Ishikawa (cell line): ENCODE data around the gene RECQL5.

ENCODE experiments used
- EP300 ChIP-seq: IDR thresholded peaks from 2 replicates; pipeline ENCODE4 v1.6.1; 2012; ENCODE audit warnings: borderline replicate concordance
- MAX ChIP-seq: IDR thresholded peaks from 2 replicates; pipeline ENCODE4 v1.6.1; 2012
- NFIC ChIP-seq: IDR thresholded peaks from 2 replicates; pipeline ENCODE4 v1.6.1; 2012
- RAD21 ChIP-seq: IDR thresholded peaks from 2 replicates; pipeline ENCODE4 v1.6.1; 2012; ENCODE audit warnings: low read depth
- TAF1 ChIP-seq: IDR thresholded peaks from 2 replicates; pipeline ENCODE4 v1.6.1; 2012; ENCODE audit warnings: low read depth, mild to moderate bottlenecking
- TCF12 ChIP-seq: IDR thresholded peaks from 2 replicates; pipeline ENCODE4 v1.6.1; 2012; ENCODE audit warnings: low read depth
- TEAD4 ChIP-seq: IDR thresholded peaks from 2 replicates; pipeline ENCODE4 v1.6.1; 2012
- USF1 ChIP-seq: IDR thresholded peaks from 2 replicates; pipeline ENCODE4 v1.6.1; 2012
- YY1 ChIP-seq: IDR thresholded peaks from 2 replicates; pipeline ENCODE4 v1.6.1; 2012; ENCODE audit warnings: low read depth
- TF ChIP-seq, protein P1 (sequence below): IDR thresholded peaks from 2 replicates; pipeline ENCODE4 v1.6.1; 2012; ENCODE audit warnings: low read depth, mild to moderate bottlenecking

GRCh38 chr17:75695830-75696271, 28.9 kb upstream of the RECQL5 start:
- TF ChIP-seq YY1 (no peak), TAF1 (no peak), RAD21 (no peak), TEAD4 (no peak), USF1 (no peak), MAX (no peak), NFIC (no peak), TCF12 (no peak), EP300 (no peak)
- TF ChIP-seq, protein P1, sequence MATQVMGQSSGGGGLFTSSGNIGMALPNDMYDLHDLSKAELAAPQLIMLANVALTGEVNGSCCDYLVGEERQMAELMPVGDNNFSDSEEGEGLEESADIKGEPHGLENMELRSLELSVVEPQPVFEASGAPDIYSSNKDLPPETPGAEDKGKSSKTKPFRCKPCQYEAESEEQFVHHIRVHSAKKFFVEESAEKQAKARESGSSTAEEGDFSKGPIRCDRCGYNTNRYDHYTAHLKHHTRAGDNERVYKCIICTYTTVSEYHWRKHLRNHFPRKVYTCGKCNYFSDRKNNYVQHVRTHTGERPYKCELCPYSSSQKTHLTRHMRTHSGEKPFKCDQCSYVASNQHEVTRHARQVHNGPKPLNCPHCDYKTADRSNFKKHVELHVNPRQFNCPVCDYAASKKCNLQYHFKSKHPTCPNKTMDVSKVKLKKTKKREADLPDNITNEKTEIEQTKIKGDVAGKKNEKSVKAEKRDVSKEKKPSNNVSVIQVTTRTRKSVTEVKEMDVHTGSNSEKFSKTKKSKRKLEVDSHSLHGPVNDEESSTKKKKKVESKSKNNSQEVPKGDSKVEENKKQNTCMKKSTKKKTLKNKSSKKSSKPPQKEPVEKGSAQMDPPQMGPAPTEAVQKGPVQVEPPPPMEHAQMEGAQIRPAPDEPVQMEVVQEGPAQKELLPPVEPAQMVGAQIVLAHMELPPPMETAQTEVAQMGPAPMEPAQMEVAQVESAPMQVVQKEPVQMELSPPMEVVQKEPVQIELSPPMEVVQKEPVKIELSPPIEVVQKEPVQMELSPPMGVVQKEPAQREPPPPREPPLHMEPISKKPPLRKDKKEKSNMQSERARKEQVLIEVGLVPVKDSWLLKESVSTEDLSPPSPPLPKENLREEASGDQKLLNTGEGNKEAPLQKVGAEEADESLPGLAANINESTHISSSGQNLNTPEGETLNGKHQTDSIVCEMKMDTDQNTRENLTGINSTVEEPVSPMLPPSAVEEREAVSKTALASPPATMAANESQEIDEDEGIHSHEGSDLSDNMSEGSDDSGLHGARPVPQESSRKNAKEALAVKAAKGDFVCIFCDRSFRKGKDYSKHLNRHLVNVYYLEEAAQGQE: no peak
